ENCODE results near the gene CLIC6. TPM values are rescaled to one million over a fixed set of nuclear protein-coding genes. Genes with fewer than 3 reads are reported as not detected.

CLIC6 gene
- total and polyA plus RNA-seq, 9 of the 15 experiments (the other 6 are each of a cell fraction or from before 2014, with no cell fraction given) = not detected

- TF ChIP-seq ZNF707 (CRISPR knock-in tag; conservative IDR thresholded peaks at IDR 0.05) (no peak), SMC3 (conservative IDR thresholded peaks at IDR 0.05; ENCODE audit: insufficient read depth, low read depth, low read length) (peak; percentile 98), ZNF592 (IDR thresholded peaks at IDR 0.05) (0 out of 2 replicates have a peak, but pooled peaks have one; percentile 15), USF1 (CRISPR knock-in tag; IDR thresholded peaks at IDR 0.05) (no peak), ZNF134 (CRISPR knock-in tag; conservative IDR thresholded peaks at IDR 0.05) (no peak), ZNF175 (CRISPR knock-in tag; IDR thresholded peaks at IDR 0.05; ENCODE audit: low read depth) (0 out of 2 replicates have a peak, but pooled peaks have one; percentile 44), KLF16 (IDR thresholded peaks at IDR 0.05) (peak; percentile 72), ATF1 (CRISPR knock-in tag; IDR thresholded peaks at IDR 0.05) (no peak), ATF1 (tag; IDR thresholded peaks at IDR 0.05) (peak; percentile 35; the same call in 1 of the 2 replicates), BRCA1 (IDR thresholded peaks at IDR 0.05) (no peak), BRCA1 (CRISPR knock-in tag; IDR thresholded peaks at IDR 0.05) (no peak), TCFL5 (CRISPR knock-in tag; conservative IDR thresholded peaks at IDR 0.05) (no peak), E4F1 (CRISPR knock-in tag; IDR thresholded peaks at IDR 0.05; ENCODE audit: borderline replicate concordance) (no peak), NR2C2 (CRISPR knock-in tag; IDR thresholded peaks at IDR 0.05) (no peak), NR2C2 (tag; IDR thresholded peaks at IDR 0.05) (peak; percentile 90), TRIM28 (IDR thresholded peaks at IDR 0.05) (no peak), TRIM24 (IDR thresholded peaks at IDR 0.05) (no peak), FOXM1 (IDR thresholded peaks at IDR 0.05; ENCODE audit: low read depth) (peak; percentile 36; the same call in 1 of the 2 replicates), FOXM1 (CRISPR knock-in tag; IDR thresholded peaks at IDR 0.05; ENCODE audit: low read depth) (no peak), ZNF133 (CRISPR knock-in tag; IDR thresholded peaks at IDR 0.05) (no peak), NCOA4 (IDR thresholded peaks at IDR 0.05; ENCODE audit: partially characterized antibody) (no peak), DEAF1 (CRISPR knock-in tag; IDR thresholded peaks at IDR 0.05) (peak; percentile 98)
These were observed 76.9 kb downstream of the CLIC6 start (continued) for GRCh38 chr21:34745557-34746255.
